Measurements from ENCODE around the gene KRT14.
A peak's percentile ranks its signal among the peaks of the same experiment; 100 is the strongest.
"Not testable (repeated sequence)": the region's sequence is repeated elsewhere in the genome, so short reads cannot be mapped to it uniquely, and the experiment has no call there.

KRT14 gene

GRCh38 chr17:41556306-41556705 is 30.4 kb downstream of the KRT14 start:
- no peak for DNase-seq
- in situ Hi-C loops (cut with HindIII; ENCODE audit: low pct_ligation_motif_present, low pct_unique_long_range_greater_than_20kb, low sequenced_read_pairs) = no loop called here

DNA sequence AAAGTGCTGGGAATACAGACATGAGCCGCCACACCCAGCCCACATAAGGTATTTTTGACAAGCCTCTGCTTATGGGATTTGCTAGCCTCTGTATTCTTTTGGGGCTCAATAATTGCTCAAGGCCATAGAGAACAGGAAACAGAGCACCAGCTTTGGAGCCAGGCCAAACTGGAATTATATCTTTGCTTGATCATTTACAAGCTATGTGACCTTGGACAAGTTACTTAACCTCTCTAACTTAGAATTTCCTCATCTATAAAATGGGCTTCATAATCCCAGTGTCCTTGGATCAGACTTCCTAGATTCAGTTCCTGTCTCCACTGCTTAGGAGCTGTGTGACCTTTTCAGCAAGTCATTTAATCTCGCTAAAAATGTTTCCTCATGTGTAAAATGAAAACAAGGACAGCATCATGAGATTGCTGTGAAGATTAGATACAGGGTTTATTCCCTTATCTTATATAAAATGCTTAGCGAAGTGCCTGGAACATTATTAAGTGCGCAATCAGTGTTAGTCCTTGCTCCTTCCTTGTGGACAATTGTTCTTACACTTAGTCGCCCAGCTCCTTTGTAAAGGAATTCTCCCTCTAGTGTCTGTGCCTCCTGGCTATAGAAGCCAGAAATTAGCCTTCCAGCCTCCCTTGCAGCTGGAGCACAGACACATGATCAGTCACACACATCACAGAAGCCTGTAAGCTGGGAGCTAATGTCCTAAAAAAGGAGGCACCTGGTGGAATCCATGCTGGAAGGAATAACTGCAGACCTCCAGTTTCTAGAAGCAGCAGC is 31.4 kb downstream of the KRT14 start:
- in situ Hi-C loops (cut with HindIII; ENCODE audit: low pct_ligation_motif_present, low pct_unique_long_range_greater_than_20kb, low sequenced_read_pairs) = no loop called here
- DNase-seq = no peak

- no peak for DNase-seq
- in situ Hi-C loops (cut with HindIII; ENCODE audit: low pct_ligation_motif_present, low pct_unique_long_range_greater_than_20kb, low sequenced_read_pairs) = no loop called here
Measured at GRCh38 chr17:41553987-41554680, 32.6 kb downstream of the KRT14 start.

- in situ Hi-C loops (cut with HindIII; ENCODE audit: low pct_ligation_motif_present, low pct_unique_long_range_greater_than_20kb, low sequenced_read_pairs) = no loop called here
Measured at GRCh38 chr17:41553176-41553575, 33.5 kb downstream of the KRT14 start.

DNA sequence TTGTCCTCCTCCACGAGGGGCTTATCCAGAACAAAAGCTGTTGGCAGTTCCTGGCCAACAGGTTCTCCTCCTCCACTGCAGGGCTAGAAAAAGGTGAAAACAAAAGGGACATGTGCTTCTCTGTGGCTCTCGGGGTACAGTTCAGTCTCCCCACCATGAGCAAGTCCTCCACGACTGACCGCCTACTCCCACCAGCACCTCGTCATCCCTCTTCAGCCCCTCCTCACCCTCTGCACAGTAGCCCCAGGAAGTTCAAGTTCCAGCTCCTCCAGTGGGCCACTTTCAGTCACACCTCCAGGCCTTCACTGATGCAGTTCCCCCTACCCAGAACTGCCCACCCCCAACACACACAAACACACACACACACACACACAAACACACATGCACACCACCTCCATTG is 34.2 kb downstream of the KRT14 start:
- in situ Hi-C loops (cut with HindIII; ENCODE audit: low pct_ligation_motif_present, low pct_unique_long_range_greater_than_20kb, low sequenced_read_pairs) = no loop called here
- no peak for DNase-seq

More at GRCh38 chr17:41553176-41553575, 33.5 kb downstream of the KRT14 start:
- no peak for DNase-seq

DNA sequence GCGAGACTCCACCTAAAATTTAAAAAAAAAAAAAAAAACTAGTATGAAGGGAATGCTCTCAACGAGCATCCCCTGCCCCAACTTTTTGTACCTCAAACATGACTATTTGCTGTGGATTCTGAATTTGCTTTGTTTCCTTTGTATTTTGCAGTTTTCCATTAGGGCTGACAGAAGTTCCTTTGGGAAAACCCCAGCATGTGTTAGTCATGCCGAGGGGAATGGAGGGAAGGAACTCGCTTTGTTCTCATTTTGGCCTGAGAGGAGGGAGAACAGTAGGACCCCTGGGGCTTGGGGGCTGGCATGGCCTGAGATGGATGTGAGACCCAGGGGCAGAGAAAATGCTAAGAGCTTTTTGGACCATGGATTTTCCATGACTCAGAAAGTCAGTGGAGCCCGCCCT is 35.3 kb downstream of the KRT14 start:
- in situ Hi-C loops (cut with HindIII; ENCODE audit: low pct_ligation_motif_present, low pct_unique_long_range_greater_than_20kb, low sequenced_read_pairs) = no loop called here
- no peak for DNase-seq

GRCh38 chr17:41549596-41550039 is 37.1 kb downstream of the KRT14 start:
- DNase-seq = no peak
- in situ Hi-C loops (cut with HindIII; ENCODE audit: low pct_ligation_motif_present, low pct_unique_long_range_greater_than_20kb, low sequenced_read_pairs) = no loop called here

GRCh38 chr17:41548844-41549595 is 37.7 kb downstream of the KRT14 start:
- in situ Hi-C loops (cut with HindIII; ENCODE audit: low pct_ligation_motif_present, low pct_unique_long_range_greater_than_20kb, low sequenced_read_pairs) = no loop called here
- peak; percentile 93 for DNase-seq

DNA sequence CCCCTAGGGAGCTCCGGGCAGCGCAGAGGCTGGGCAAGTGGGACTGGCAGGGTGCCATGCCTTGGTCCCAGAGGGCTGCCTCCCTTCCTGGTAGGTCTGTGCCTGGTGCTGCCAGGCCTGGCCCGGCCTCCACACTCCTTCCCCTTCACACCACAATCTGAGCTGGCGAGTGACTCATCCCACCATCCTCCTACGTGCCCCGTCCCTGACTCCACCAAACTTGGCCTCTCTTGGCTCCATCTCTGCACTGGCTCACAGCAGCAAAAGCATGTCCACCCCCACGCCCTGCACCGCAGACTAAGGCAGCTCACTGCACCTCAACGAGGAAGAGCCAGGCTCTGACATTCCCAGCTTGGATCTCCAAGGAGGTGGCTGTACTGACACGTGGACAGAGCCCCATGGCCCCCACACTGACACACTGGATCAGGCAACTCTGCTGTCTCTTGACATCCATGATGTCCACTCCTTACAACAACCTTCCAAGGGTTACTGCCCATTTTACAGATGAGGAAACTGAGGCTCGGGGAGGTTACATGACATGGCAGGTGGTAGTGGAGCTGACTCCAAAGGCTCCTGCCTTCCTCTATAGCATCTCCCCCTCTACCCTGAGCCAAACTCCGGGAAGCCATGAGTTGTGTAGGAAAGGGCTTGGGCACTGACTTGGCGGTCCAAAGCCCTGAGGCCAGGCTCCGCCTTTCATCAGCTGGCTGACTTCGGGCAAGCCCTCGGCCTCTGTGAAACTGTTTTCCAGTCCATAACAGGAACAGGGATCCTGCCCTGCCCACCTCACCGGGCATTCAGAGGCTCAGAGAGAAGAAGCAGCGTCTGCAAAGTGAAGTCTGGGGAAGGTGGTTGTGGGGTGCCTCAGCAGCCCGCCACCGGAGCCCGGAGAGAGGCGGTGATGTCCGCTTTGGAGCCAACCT is 38.5 kb downstream of the KRT14 start:
- peak; percentile 99 for DNase-seq
- in situ Hi-C loops (cut with HindIII; ENCODE audit: low pct_ligation_motif_present, low pct_unique_long_range_greater_than_20kb, low sequenced_read_pairs) = no loop called here

DNA sequence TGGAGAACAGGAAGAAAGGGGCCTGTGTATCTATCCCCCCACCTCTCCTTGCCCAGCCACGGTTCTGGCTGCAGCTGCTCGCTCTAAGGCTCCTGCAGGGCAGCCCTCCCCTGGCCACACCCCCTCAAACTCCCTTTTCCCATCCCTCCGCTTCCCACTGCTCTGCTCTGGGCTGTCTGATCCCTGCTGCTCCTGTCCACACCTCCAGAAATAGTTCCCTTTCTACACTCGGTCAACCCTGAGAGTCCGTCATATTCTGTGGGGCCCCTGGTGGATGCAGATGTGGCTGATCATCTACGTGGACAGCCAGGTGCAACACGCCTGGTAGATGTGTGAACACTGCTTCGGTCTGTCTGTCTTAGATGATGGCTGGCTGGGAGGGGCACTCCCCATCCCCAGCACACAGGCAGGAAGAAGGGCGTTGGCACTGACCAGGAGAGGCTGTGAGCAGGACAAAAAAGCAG is 39.3 kb downstream of the KRT14 start:
- in situ Hi-C loops (cut with HindIII; ENCODE audit: low pct_ligation_motif_present, low pct_unique_long_range_greater_than_20kb, low sequenced_read_pairs) = no loop called here
- peak; percentile 84 for DNase-seq

DNA sequence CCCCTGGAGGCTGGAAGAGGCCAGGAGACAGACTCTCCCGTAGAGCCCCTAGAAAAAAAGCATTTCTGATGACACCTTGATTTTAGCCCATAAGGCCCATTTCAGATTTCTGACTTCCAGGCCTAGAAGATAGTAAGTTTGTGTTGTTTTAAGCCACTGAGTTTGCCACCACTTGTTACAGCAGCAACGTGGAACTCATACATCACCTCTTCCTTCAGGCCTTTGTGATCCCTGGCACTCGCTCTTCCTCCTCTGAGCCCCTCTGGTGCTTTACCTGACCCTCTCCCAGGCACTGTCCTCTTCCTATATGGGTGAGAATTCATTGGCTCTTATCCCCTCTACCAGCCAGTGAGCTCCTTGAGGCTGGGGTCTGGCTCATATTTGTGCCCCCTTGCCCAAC is 39.9 kb downstream of the KRT14 start:
- in situ Hi-C loops (cut with HindIII; ENCODE audit: low pct_ligation_motif_present, low pct_unique_long_range_greater_than_20kb, low sequenced_read_pairs) = no loop called here

DNA sequence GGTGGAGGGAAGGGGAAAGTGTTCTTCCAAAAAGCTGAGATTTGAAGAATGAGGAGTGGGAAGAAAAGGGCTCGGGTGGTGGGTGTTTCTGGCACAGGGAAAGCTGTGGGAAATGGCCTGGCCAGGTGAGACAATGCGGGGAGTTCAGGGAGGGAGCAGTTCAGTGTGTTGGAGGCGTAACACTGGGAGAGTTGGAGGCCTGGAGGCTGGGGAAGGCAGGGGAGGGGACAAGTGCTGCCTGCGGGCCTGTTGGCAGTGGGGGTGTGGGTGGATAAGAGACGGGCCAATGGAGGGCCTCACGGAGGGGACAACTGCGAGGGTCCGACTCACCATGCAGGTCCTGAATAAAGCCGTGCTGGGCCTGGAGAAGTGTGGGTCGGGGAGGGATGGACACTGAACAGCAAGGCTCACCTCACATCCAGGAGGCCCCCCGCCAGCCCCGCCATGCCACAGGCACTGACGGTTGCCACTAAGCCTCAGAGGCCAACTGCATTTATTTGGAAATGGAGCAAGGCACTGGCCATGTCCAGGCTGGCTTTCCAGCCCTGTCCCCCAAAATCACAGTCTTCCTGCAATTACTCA is 40.8 kb downstream of the KRT14 start:
- no peak for DNase-seq
- in situ Hi-C loops (cut with HindIII; ENCODE audit: low pct_ligation_motif_present, low pct_unique_long_range_greater_than_20kb, low sequenced_read_pairs) = no loop called here

More for the DNA sequence above, 39.9 kb downstream of the KRT14 start:
- DNase-seq = no peak

- in situ Hi-C loops (cut with HindIII; ENCODE audit: low pct_ligation_motif_present, low pct_unique_long_range_greater_than_20kb, low sequenced_read_pairs) = no loop called here
- DNase-seq = no peak
Measured at GRCh38 chr17:41544935-41545334, 41.8 kb downstream of the KRT14 start.

DNA sequence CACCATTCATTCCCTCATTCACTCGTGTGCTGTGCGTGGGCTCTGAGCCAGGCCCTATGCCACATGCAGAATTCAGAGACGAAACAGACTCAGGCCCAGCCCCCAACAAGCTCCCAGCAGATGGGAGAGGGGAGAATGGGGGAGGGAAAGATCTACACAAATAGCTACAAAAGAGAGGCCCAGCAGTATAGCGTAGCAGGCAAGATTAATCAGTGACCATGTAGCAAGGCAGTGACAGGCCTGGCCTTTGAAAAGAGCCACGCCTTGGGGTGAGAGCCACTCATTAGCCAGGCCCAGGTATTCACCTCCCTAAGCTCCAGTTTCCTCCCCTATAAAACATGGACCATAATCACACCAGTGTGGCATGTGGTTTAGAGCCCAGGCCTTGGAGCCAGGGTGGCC is 42.2 kb downstream of the KRT14 start:
- in situ Hi-C loops (cut with HindIII; ENCODE audit: low pct_ligation_motif_present, low pct_unique_long_range_greater_than_20kb, low sequenced_read_pairs) = no loop called here
- peak; percentile 41 for DNase-seq

DNA sequence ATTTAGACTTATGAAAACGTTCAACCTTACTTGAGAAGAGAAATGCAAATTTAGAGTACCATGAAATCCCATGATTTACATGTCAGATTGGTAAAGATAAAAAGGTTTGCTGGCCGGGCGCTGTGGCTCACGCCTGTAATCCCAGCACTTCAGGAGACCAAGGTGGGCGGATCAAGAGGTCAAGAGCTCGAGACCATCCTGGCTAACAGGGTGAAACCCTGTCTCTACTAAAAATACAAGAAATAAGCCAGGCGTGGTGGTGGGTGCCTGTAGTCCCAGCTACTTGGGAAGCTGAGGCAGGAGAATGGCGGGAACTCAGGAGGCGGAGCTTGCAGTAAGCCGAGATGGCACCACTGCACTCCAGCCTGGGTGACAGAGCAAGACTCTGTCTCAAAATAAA is 43.9 kb downstream of the KRT14 start:
- DNase-seq; in situ Hi-C loops (cut with HindIII; ENCODE audit: low pct_ligation_motif_present, low pct_unique_long_range_greater_than_20kb, low sequenced_read_pairs): not testable (repeated sequence)

DNA sequence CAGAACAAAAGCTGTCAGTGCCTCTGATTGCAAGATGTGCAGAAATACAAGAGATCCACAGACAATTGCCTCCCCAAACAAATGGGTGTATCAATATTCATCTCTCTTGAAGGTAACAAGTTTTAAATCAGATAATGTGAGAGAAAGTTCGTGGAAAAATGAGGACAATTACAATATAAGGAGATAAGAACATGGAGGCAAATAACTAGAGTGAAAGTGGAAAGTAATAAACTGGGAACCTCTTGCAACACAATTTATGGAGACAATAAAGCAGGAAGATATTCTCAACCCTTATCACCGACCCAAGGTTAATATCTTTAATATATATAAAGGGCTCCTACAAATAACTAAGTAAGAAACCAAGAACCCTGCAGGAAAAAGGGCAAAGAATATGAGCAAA is 44.3 kb downstream of the KRT14 start:
- in situ Hi-C loops (cut with HindIII; ENCODE audit: low pct_ligation_motif_present, low pct_unique_long_range_greater_than_20kb, low sequenced_read_pairs) = no loop called here
- DNase-seq = no peak

DNA sequence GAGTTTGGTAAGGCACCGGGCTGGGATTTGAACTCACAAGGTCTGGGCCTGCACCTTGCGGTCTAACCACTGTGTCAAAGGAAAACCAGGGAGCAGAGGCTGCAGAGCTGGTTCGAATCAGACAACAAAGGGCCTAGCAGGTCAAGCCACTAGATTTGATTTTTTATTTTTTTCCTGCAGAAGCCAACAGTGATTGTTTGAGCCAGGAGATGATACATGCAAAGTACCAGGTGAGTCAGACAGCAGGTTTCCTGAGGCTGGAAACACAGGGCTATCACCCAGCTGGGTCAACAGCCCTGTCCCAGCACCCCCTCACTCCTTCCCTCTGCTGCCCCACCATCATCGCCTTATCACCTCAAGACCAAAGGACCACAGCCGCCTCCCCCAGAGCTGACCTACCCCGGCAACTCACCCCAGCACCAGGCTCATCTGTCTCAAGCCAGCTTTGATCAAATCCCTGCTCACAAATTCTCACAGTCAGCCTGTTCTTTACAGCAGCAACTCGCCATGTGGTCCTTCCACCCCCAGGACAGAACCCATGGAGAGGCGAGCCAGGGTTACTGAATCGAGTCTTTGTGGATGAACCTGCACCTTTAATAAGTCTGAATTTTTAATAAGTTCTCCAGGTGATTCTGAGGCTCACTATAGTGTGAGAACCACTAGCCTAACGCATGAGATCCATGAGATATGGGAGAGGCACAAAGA is 45.6 kb downstream of the KRT14 start:
- DNase-seq = no peak

More for the DNA sequence above, 45.6 kb downstream of the KRT14 start:
- in situ Hi-C loops (cut with HindIII; ENCODE audit: low pct_ligation_motif_present, low pct_unique_long_range_greater_than_20kb, low sequenced_read_pairs) = no loop called here
